H1 (cell line): ENCODE results near the gene TGFBR2. TPM values are rescaled to one million over a fixed set of nuclear protein-coding genes. Genes with fewer than 3 reads are reported as not detected.

Experiments used
- CTCF ChIA-PET: fragments of 300-600 bp; sonication (Branson Sonifier 250); formaldehyde crosslinking; loops from one replicate; lab custom pipeline; 2021; ENCODE audit not compliant: partially characterized antibody; lab: Charles Lee
- POLR2A ChIA-PET: fragments of 300-600 bp; sonication (Branson Sonifier 250); formaldehyde crosslinking; loops from one replicate; lab custom pipeline; 2021; ENCODE audit warnings: inconsistent platforms; ENCODE audit not compliant: partially characterized antibody; lab: Charles Lee
- DNase-seq, 2 experiments: peaks; one replicate each; pipeline versions ENCODE4 v3.0.0 to v3.0.0-alpha.2; 2010 to 2022; ENCODE audit warnings: low spot score in 2 of 2, low read depth in 1 of 2, mixed read lengths in 1 of 2
- FAIRE-seq: peaks from 2 replicates; lab custom pipeline; 2011; peaks lifted over from hg19 to GRCh38; lab: Jason Lieb, UNC
- H2AFZ ChIP-seq: 2 replicates; pipeline ENCODE4 v1.8.1; 2012; ENCODE audit warnings: low read length, inconsistent platforms
- H2AK5ac ChIP-seq: 2 replicates; pipeline ENCODE4 v1.6.1; 2013; ENCODE audit warnings: low read depth, low read length
- H2BK120ac ChIP-seq: replicated peaks from 2 replicates; pipeline ENCODE3; 2013; ENCODE audit warnings: low read depth, low read length, inconsistent platforms
- H2BK12ac ChIP-seq: 2 replicates; pipeline ENCODE4 v1.6.1; 2013; ENCODE audit warnings: low read depth, low read length
- H2BK15ac ChIP-seq: 2 replicates; pipeline ENCODE4 v1.6.1; 2013; ENCODE audit warnings: low read length
- H2BK20ac ChIP-seq: 2 replicates; pipeline ENCODE4 v1.6.1; 2013; ENCODE audit warnings: low read length
- H2BK5ac ChIP-seq: 2 replicates; pipeline ENCODE4 v1.6.1; 2013; ENCODE audit warnings: low read depth, low read length
- H3K14ac ChIP-seq: 2 replicates; pipeline ENCODE4 v1.6.1; 2013; ENCODE audit warnings: inconsistent platforms; ENCODE audit not compliant: insufficient read length
- H3K18ac ChIP-seq: 2 replicates; pipeline ENCODE4 v1.6.1; 2013; ENCODE audit warnings: low read length; ENCODE audit errors: extremely low read depth
- H3K23ac ChIP-seq: 2 replicates; pipeline ENCODE4 v1.6.1; 2013; ENCODE audit warnings: inconsistent platforms; ENCODE audit not compliant: insufficient read length
- H3K23me2 ChIP-seq: 2 replicates; pipeline ENCODE4 v1.6.1; 2013; ENCODE audit warnings: low read depth, low read length
- H3K27ac ChIP-seq: 2 replicates; pipeline ENCODE4 v1.6.1; 2011; ENCODE audit warnings: low read depth, low read length, inconsistent platforms
- H3K27me3 ChIP-seq, 4 experiments: replicated peaks in 1 of 4; 1 replicate in 1 of 4; 2 replicates in 3 of 4; pipeline versions ENCODE4 v1.6.1 to v1.8.1; 2011 to 2013; ENCODE audit warnings: low read length in 3 of 4, mild to moderate bottlenecking in 3 of 4, inconsistent platforms in 2 of 4, mixed read lengths in 2 of 4, moderate library complexity in 1 of 4; ENCODE audit not compliant: control insufficient read depth in 3 of 4, insufficient read depth in 3 of 4; ENCODE audit errors: extremely low read depth in 1 of 4
- H3K36me3 ChIP-seq, 4 experiments: 2 replicates each; pipeline versions ENCODE4 v1.6.1 to v1.8.1; 2011 to 2013; ENCODE audit warnings: mild to moderate bottlenecking in 4 of 4, low read length in 3 of 4, moderate library complexity in 2 of 4, control low read depth in 1 of 4, inconsistent platforms in 1 of 4; ENCODE audit not compliant: insufficient read depth in 4 of 4, control insufficient read depth in 2 of 4
- H3K4ac ChIP-seq: replicated peaks from 2 replicates; pipeline ENCODE3; 2013; ENCODE audit warnings: low read length, low read depth, mixed read lengths, inconsistent platforms; ENCODE audit not compliant: insufficient read length
- H3K4me1 ChIP-seq, 4 experiments: replicated peaks in 1 of 4; 1 replicate in 1 of 4; 2 replicates in 3 of 4; pipeline versions ENCODE4 v1.6.1 to v1.8.1; 2011 to 2013; ENCODE audit warnings: low read length in 3 of 4, inconsistent platforms in 2 of 4, mixed read lengths in 1 of 4; ENCODE audit not compliant: insufficient read depth in 4 of 4, control insufficient read depth in 3 of 4
- H3K4me2 ChIP-seq, 2 experiments: 2 replicates each; pipeline versions ENCODE4 v1.6.1 to v1.8.1; 2011 to 2013; ENCODE audit warnings: low read depth in 2 of 2, low read length in 2 of 2, control low read depth in 1 of 2, inconsistent platforms in 1 of 2, mild to moderate bottlenecking in 1 of 2; ENCODE audit not compliant: insufficient read depth in 1 of 2
- H3K4me3 ChIP-seq, 4 experiments: fragments of 200-600, 300-600 bp in 1 of 4; sonication (generic), shearing (Covaris generic), sonication (Bioruptor Twin) in 1 of 4; 2 replicates each; pipeline versions ENCODE4 v1.5.1 to v1.8.1; 2011 to 2016; ENCODE audit warnings: low read length in 4 of 4, low read depth in 3 of 4, control low read depth in 2 of 4, inconsistent platforms in 2 of 4, mild to moderate bottlenecking in 2 of 4, mixed read lengths in 1 of 4, moderate library complexity in 1 of 4; ENCODE audit not compliant: insufficient read depth in 2 of 4; ENCODE audit errors: extremely low read depth in 1 of 4
- H3K56ac ChIP-seq: replicated peaks from 2 replicates; pipeline ENCODE3; 2013; ENCODE audit warnings: low read depth, mild to moderate bottlenecking, mixed read lengths, low read length, inconsistent platforms; ENCODE audit not compliant: insufficient read length
- H3K79me1 ChIP-seq: 2 replicates; pipeline ENCODE4 v1.6.1; 2013; ENCODE audit warnings: low read depth, low read length, control low read depth
- H3K79me2 ChIP-seq, 2 experiments: 2 replicates each; pipeline versions ENCODE4 v1.6.1 to v1.8.1; 2012 to 2013; ENCODE audit warnings: low read length in 2 of 2, mild to moderate bottlenecking in 2 of 2, inconsistent platforms in 1 of 2; ENCODE audit not compliant: insufficient read depth in 2 of 2, control insufficient read depth in 1 of 2
- H3K9ac ChIP-seq, 4 experiments: replicated peaks in 1 of 4; 1 replicate in 1 of 4; 2 replicates in 3 of 4; pipeline versions ENCODE4 v1.6.1 to v1.8.1; 2011 to 2013; ENCODE audit warnings: low read depth in 3 of 4, low read length in 3 of 4, control low read depth in 2 of 4, mild to moderate bottlenecking in 2 of 4, moderate library complexity in 2 of 4, inconsistent platforms in 1 of 4; ENCODE audit errors: extremely low read depth in 1 of 4
- H3K9me3 ChIP-seq, 2 experiments: 2 replicates each; pipeline versions ENCODE4 v1.6.1 to v1.8.1; 2012 to 2013; ENCODE audit warnings: mild to moderate bottlenecking in 2 of 2, moderate library complexity in 2 of 2, control low read depth in 1 of 2, inconsistent platforms in 1 of 2, low read depth in 1 of 2, low read length in 1 of 2, mixed read lengths in 1 of 2; ENCODE audit not compliant: insufficient read depth in 2 of 2
- H4K20me1 ChIP-seq, 2 experiments: replicated peaks in 1 of 2; 2 replicates each; pipeline versions ENCODE3 to v1.8.1; 2011 to 2013; ENCODE audit warnings: inconsistent platforms in 2 of 2, low read length in 2 of 2, mild to moderate bottlenecking in 1 of 2; ENCODE audit not compliant: insufficient read depth in 2 of 2, control insufficient read depth in 1 of 2
- H4K5ac ChIP-seq: 2 replicates; pipeline ENCODE4 v1.6.1; 2013; ENCODE audit warnings: low read length, low read depth, mixed read lengths, inconsistent platforms; ENCODE audit not compliant: insufficient read length
- H4K8ac ChIP-seq: 2 replicates; pipeline ENCODE4 v1.8.0; 2013; ENCODE audit warnings: mild to moderate bottlenecking, moderate library complexity, low read length, inconsistent platforms; ENCODE audit not compliant: insufficient read depth; ENCODE audit errors: extremely low read depth
- H4K91ac ChIP-seq: replicated peaks from 2 replicates; pipeline ENCODE3; 2013; ENCODE audit warnings: low read length, mixed read lengths, inconsistent platforms; ENCODE audit not compliant: insufficient read length
- CEBPB ChIP-seq: IDR thresholded peaks from 2 replicates; pipeline ENCODE4 v1.6.1; 2012; ENCODE audit warnings: low read depth, low read length
- EP300 ChIP-seq, 2 experiments: IDR thresholded peaks; 1 replicate in 1 of 2; 2 replicates in 1 of 2; pipeline ENCODE4 v1.6.1; 2011 to 2012; ENCODE audit warnings: low read depth in 2 of 2, low read length in 2 of 2, mild to moderate bottlenecking in 2 of 2, borderline replicate concordance in 1 of 2, inconsistent platforms in 1 of 2, moderate library complexity in 1 of 2
- FOSL1 ChIP-seq: IDR thresholded peaks from 2 replicates; pipeline ENCODE4 v1.6.1; 2011; ENCODE audit warnings: mild to moderate bottlenecking, low read depth, low read length, moderate library complexity; ENCODE audit not compliant: insufficient read depth
- RFX5 ChIP-seq: IDR thresholded peaks from 2 replicates; pipeline ENCODE4 v1.6.1; 2011; ENCODE audit warnings: low read depth, low read length, improper control_type of control experiment, borderline replicate concordance
- SP4 ChIP-seq: IDR thresholded peaks from 2 replicates; pipeline ENCODE4 v1.6.1; 2012; ENCODE audit warnings: low read length, inconsistent platforms
- TBP ChIP-seq: IDR thresholded peaks from 2 replicates; pipeline ENCODE4 v1.6.1; 2011; ENCODE audit warnings: low read depth, low read length, improper control_type of control experiment
- WGBS, 2 experiments: shearing (Covaris generic) in 1 of 2; methylation state at CpG; one replicate each; pipeline versions ENCODE4 v1.1.6 to v1.1.7; 2013 to 2015; ENCODE audit warnings: low lambda C conversion rate in 2 of 2, mixed read lengths in 2 of 2, inconsistent platforms in 1 of 2, low coverage in 1 of 2, missing lambda C conversion rate in 1 of 2; ENCODE audit not compliant: insufficient replicate concordance in 2 of 2, insufficient coverage in 1 of 2, insufficient read length in 1 of 2; ENCODE audit errors: extremely low coverage in 1 of 2, missing lambda C conversion rate in 1 of 2; 5-methylcytosine and 5-hydroxymethylcytosine counted together
- polyA plus RNA-seq, 7 experiments: library from polyadenylated mRNA; depleted of rRNA in 3 of 7; stranded (reverse) in 5 of 7; unstranded in 2 of 7; fragments of >200 nt in 5 of 7; fragments of 200-250 nt in 2 of 7; gene quantifications; 1 replicate in 5 of 7; 2 replicates in 1 of 7; 4 replicates in 1 of 7; pipeline versions ENCODE4 v1.2.1 to v1.2.3, GENCODE V29; 2011 to 2013; ENCODE audit warnings: missing spikeins in 2 of 7, mixed read lengths in 2 of 7
- total RNA-seq: library from RNA; stranded (reverse); fragmentation: NEBNext Ultra II Directional; extraction: Animal tissue kit (Norgen Biotek cat#: 25700); gene quantifications from 2 replicates; pipeline ENCODE4 v1.2.1, GENCODE V29; 2021

TGFBR2 gene
- total and polyA plus RNA-seq, 2 of the 8 experiments (the other 6 are each of a cell fraction or from before 2014, with no cell fraction given), result 4.2 to 7.4 TPM

GRCh38 chr3:30583973-30584372 lies 22.4 kb upstream of the TGFBR2 start:
- FAIRE-seq (no peak), DNase-seq (no peak)
- POLR2A ChIA-PET, result no interaction called here
- Histone ChIP-seq H3K9ac (no peak overlapping the region), H3K4ac (no peak overlapping the region), H3K27ac (no peak overlapping the region), H4K5ac (no peak overlapping the region), H2BK12ac (no peak overlapping the region), H2AFZ (no peak overlapping the region), H3K79me1 (no peaks in the 10 kb centered on the region), H2BK5ac (no peak overlapping the region), H3K4me2 (no peak overlapping the region), H4K91ac (no peak overlapping the region), H3K9me3 (no peaks in the 10 kb centered on the region), H3K4me3 (no peak overlapping the region), H2AK5ac (no peak overlapping the region), H3K18ac (no peak overlapping the region), H4K20me1 (no peaks in the 10 kb centered on the region), H2BK15ac (no peak overlapping the region), H3K27me3 (no peaks in the 10 kb centered on the region), H3K56ac (no peak overlapping the region), H3K36me3 (no peaks in the 10 kb centered on the region), H2BK120ac (no peak overlapping the region), H2BK20ac (no peak overlapping the region), H4K8ac (no peak overlapping the region), H3K23me2 (no peaks in the 10 kb centered on the region), H3K79me2 (no peaks in the 10 kb centered on the region), H3K23ac (no peak overlapping the region), H3K4me1 (peaks cover 0 to 7% (median 3%) of the 10 kb centered on the region in 4 experiments; a peak in 5 of 7 replicates), H3K14ac (no peak overlapping the region)
- CTCF ChIA-PET, result interaction anchor here (0.7 to 1.7 kb wide), 3 partner anchors 74 to 264 kb away, joined by 4 to 7 read pairs (median 5); no protein-coding TSS in a partner anchor
- WGBS, 2 experiments, result 96% methylated on average over 1 of the region's 1 CpG; no CpG with 5 or more reads in 1 of the 2 experiments
- TF ChIP-seq EP300 (IDR thresholded peaks at IDR 0.05; ENCODE audit: borderline replicate concordance in 1 of 2, low read depth in 2 of 2, low read length in 2 of 2), result no peak
- no peak for TF ChIP-seq CEBPB
- no peak for TF ChIP-seq RFX5
- no peak for TF ChIP-seq TBP
- TF ChIP-seq SP4, result no peak
- no peak for TF ChIP-seq FOSL1
